HepG2 (cell line): ENCODE measurements around the gene PDZD8. TPM values are rescaled to one million over a fixed set of nuclear protein-coding genes. Genes with fewer than 3 reads are reported as not detected.

Experiments used
- AKAP8 ChIP-seq: sonication (generic); formaldehyde crosslinking; IDR thresholded peaks from 2 replicates; pipeline ENCODE4 v1.5.1; 2020; ENCODE audit warnings: mild to moderate bottlenecking, missing genetic modification reagents
- CHD4 ChIP-seq: fragments of 200-600 bp; sonication (generic); IDR thresholded peaks from 2 replicates; pipeline ENCODE4 v1.7.0; 2017; ENCODE audit warnings: mild to moderate bottlenecking, low read length, borderline replicate concordance
- E2F1 ChIP-seq: sonication (generic); formaldehyde crosslinking; IDR thresholded peaks from 2 replicates; pipeline ENCODE4 v1.5.0; 2020; ENCODE audit warnings: missing genetic modification reagents
- FOXJ3 ChIP-seq: sonication (generic); formaldehyde crosslinking; IDR thresholded peaks from 2 replicates; pipeline ENCODE4 v1.4.0; 2020; ENCODE audit warnings: missing genetic modification reagents, mild to moderate bottlenecking, borderline replicate concordance
- GABPA ChIP-seq, 2 experiments: IDR thresholded peaks; 2 replicates each; pipeline ENCODE4 v1.6.1; 2011 to 2016; ENCODE audit warnings: low read depth in 2 of 2, low read length in 1 of 2, missing biosample characterization in 1 of 2, missing genetic modification characterization in 1 of 2
- KDM5A ChIP-seq: fragments of 200-600 bp; sonication (generic); IDR thresholded peaks from 2 replicates; pipeline ENCODE4 v1.7.0; 2018; ENCODE audit warnings: antibody characterized with exemption, mild to moderate bottlenecking, low read length, borderline replicate concordance
- KLF16 ChIP-seq, 2 experiments: sonication (generic) in 1 of 2; formaldehyde crosslinking in 1 of 2; IDR thresholded peaks; 2 replicates each; pipeline versions ENCODE4 v1.6.1 to v1.8.0; 2016 to 2023; ENCODE audit warnings: missing genetic modification reagents in 2 of 2, missing compliant biosample characterization in 1 of 2
- MAX ChIP-seq: IDR thresholded peaks from 2 replicates; pipeline ENCODE4 v1.6.1; 2012; ENCODE audit warnings: inconsistent platforms
- MIER3 ChIP-seq: IDR thresholded peaks from 2 replicates; pipeline ENCODE4 v1.6.1; 2016; ENCODE audit warnings: missing compliant biosample characterization, borderline replicate concordance
- MLX ChIP-seq: IDR thresholded peaks from 2 replicates; pipeline ENCODE4 v1.6.1; 2016
- RARA ChIP-seq: IDR thresholded peaks from 2 replicates; pipeline ENCODE4 v1.6.1; 2016; ENCODE audit warnings: missing genetic modification reagents, missing compliant biosample characterization
- RFXANK ChIP-seq: IDR thresholded peaks from 2 replicates; pipeline ENCODE4 v1.6.1; 2016
- SNAPC5 ChIP-seq: sonication (generic); formaldehyde crosslinking; IDR thresholded peaks from 2 replicates; pipeline ENCODE4 v1.8.1; 2023; ENCODE audit warnings: mild to moderate bottlenecking, missing genetic modification reagents, borderline replicate concordance
- SOX6 ChIP-seq, 2 experiments: fragments of 450-650 bp in 1 of 2; sonication (generic) in 1 of 2; formaldehyde crosslinking in 1 of 2; IDR thresholded peaks; 2 replicates each; pipeline versions ENCODE4 v1.4.0 to v1.6.1; 2017 to 2020; ENCODE audit warnings: antibody characterized with exemption in 1 of 2, mild to moderate bottlenecking in 1 of 2, missing genetic modification reagents in 1 of 2
- SP5 ChIP-seq: IDR thresholded peaks from 2 replicates; pipeline ENCODE4 v1.6.1; 2016; ENCODE audit warnings: low read depth, borderline replicate concordance
- SRSF9 ChIP-seq: fragments of 200-400 bp; formaldehyde crosslinking; IDR thresholded peaks from 2 replicates; pipeline ENCODE4 v1.6.1; 2018; ENCODE audit warnings: borderline replicate concordance, mild to moderate bottlenecking, low read depth, low read length; ENCODE audit not compliant: insufficient read depth, poor library complexity, severe bottlenecking
- TBX3 ChIP-seq: fragments of 450-650 bp; IDR thresholded peaks from 2 replicates; pipeline ENCODE4 v1.6.1; 2017; ENCODE audit warnings: antibody characterized with exemption, mild to moderate bottlenecking, inconsistent platforms, borderline replicate concordance
- TIGD3 ChIP-seq: sonication (generic); formaldehyde crosslinking; IDR thresholded peaks from 2 replicates; pipeline ENCODE4 v1.5.1; 2020; ENCODE audit warnings: mild to moderate bottlenecking, missing genetic modification reagents, borderline replicate concordance
- TMF1 ChIP-seq: sonication (generic); formaldehyde crosslinking; IDR thresholded peaks from 2 replicates; pipeline ENCODE4 v1.8.1; 2022; ENCODE audit warnings: low read depth, missing genetic modification reagents
- ZBTB25 ChIP-seq: IDR thresholded peaks from 2 replicates; pipeline ENCODE4 v1.6.1; 2018; ENCODE audit warnings: missing genetic modification reagents
- ZFAT ChIP-seq: sonication (generic); formaldehyde crosslinking; conservative IDR thresholded peaks from 2 replicates; pipeline ENCODE4 v1.8.1; 2023; ENCODE audit warnings: missing genetic modification reagents, inconsistent platforms
- ZFP36L1 ChIP-seq: sonication (generic); formaldehyde crosslinking; IDR thresholded peaks from 2 replicates; pipeline ENCODE4 v1.8.0; 2022; ENCODE audit warnings: mild to moderate bottlenecking, missing genetic modification reagents, moderate library complexity
- ZNF234 ChIP-seq: sonication (generic); formaldehyde crosslinking; conservative IDR thresholded peaks from 2 replicates; pipeline ENCODE4 v1.5.1; 2020; ENCODE audit warnings: mild to moderate bottlenecking, missing genetic modification reagents
- ZNF563 ChIP-seq: sonication (generic); formaldehyde crosslinking; IDR thresholded peaks from 2 replicates; pipeline ENCODE4 v1.8.0; 2022; ENCODE audit warnings: mild to moderate bottlenecking, moderate library complexity, missing genetic modification reagents
- ZNF768 ChIP-seq: sonication (generic); formaldehyde crosslinking; IDR thresholded peaks from 2 replicates; pipeline ENCODE4 v1.4.0; 2020; ENCODE audit warnings: missing genetic modification reagents
- ZNF775 ChIP-seq: sonication (generic); formaldehyde crosslinking; IDR thresholded peaks from 2 replicates; pipeline ENCODE4 v1.4.0; 2020; ENCODE audit warnings: missing genetic modification reagents, mild to moderate bottlenecking, moderate library complexity, borderline replicate concordance
- polyA plus RNA-seq, 8 experiments: library from polyadenylated mRNA; depleted of rRNA in 3 of 8; stranded (reverse) in 7 of 8; unstranded in 1 of 8; fragments of >200 nt; fragmentation: Illumina TruSeq in 4 of 8; extraction: Trizol in 4 of 8; gene quantifications; 2 replicates each; pipeline versions ENCODE4 v1.2.1 to v1.2.3, GENCODE V29; 2011 to 2016; ENCODE audit warnings: low read depth in 4 of 8, missing spikeins in 1 of 8, mixed read lengths in 1 of 8; ENCODE audit not compliant: insufficient read depth in 1 of 8
- total RNA-seq, 5 experiments: library from RNA; depleted of rRNA; stranded (reverse); fragments of >200 nt; fragmentation: Illumina TruSeq; extraction: Trizol; gene quantifications; 2 replicates each; pipeline ENCODE4 v1.2.3, GENCODE V29; 2016; ENCODE audit warnings: low read depth in 1 of 5

Gene PDZD8
- total and polyA plus RNA-seq, 2 of the 13 experiments (the other 11 are each of a cell fraction or from before 2014, with no cell fraction given), result 11.2 to 32.0 TPM

GRCh38 chr10:117360994-117361667 is 14.1 kb downstream of the PDZD8 start (continued):
- TF ChIP-seq TIGD3 (CRISPR knock-in tag), result no peak
- TF ChIP-seq RARA, result peak; percentile 28; the same call in 1 of the 2 replicates
- TF ChIP-seq ZFP36L1 (CRISPR knock-in tag), result peak; percentile 50; the same call in 1 of the 2 replicates
- TF ChIP-seq TMF1 (CRISPR knock-in tag), result no peak
- peak in 1 of 2 experiments; percentile 53; a peak in 1 of 4 replicates for TF ChIP-seq KLF16 (CRISPR knock-in tag; IDR thresholded peaks at IDR 0.05)
- TF ChIP-seq AKAP8 (CRISPR knock-in tag), result no peak
- 0 out of 2 replicates have a peak, but pooled peaks have one; percentile 23 for TF ChIP-seq SP5
- TF ChIP-seq SNAPC5 (CRISPR knock-in tag), result no peak
- no peak for TF ChIP-seq GABPA (IDR thresholded peaks at IDR 0.05; ENCODE audit: low read depth, low read length)
- no peak for TF ChIP-seq GABPA (CRISPR knock-in tag; IDR thresholded peaks at IDR 0.05; ENCODE audit: low read depth)
- TF ChIP-seq E2F1, result no peak
- no peak for TF ChIP-seq ZNF768 (CRISPR knock-in tag)
- no peak; the same call in 1 of the 2 replicates for TF ChIP-seq MIER3 (CRISPR knock-in tag)
- TF ChIP-seq FOXJ3, result peak; percentile 39; the same call in 1 of the 2 replicates
- TF ChIP-seq TBX3, result peak; percentile 98
- TF ChIP-seq ZFAT, result no peak
- TF ChIP-seq RFXANK (CRISPR knock-in tag), result no peak
- no peak for TF ChIP-seq MLX (CRISPR knock-in tag)
- TF ChIP-seq MAX, result no peak
- no peak for TF ChIP-seq SOX6 (IDR thresholded peaks at IDR 0.05)
- TF ChIP-seq SOX6 (CRISPR knock-in tag; IDR thresholded peaks at IDR 0.05), result peak; percentile 64; the same call in 1 of the 2 replicates
- no peak for TF ChIP-seq CHD4
- no peak for TF ChIP-seq ZNF563 (CRISPR knock-in tag)
- peak; percentile 28; the same call in 1 of the 2 replicates for TF ChIP-seq ZBTB25 (CRISPR knock-in tag)
- TF ChIP-seq ZNF775 (CRISPR knock-in tag), result no peak
- TF ChIP-seq SRSF9, result no peak
- no peak for TF ChIP-seq ZNF234 (CRISPR knock-in tag)
- TF ChIP-seq KDM5A, result 0 out of 2 replicates have a peak, but pooled peaks have one; percentile 25
